ENCODE results near the gene TMEM131.

Gene TMEM131

DNA sequence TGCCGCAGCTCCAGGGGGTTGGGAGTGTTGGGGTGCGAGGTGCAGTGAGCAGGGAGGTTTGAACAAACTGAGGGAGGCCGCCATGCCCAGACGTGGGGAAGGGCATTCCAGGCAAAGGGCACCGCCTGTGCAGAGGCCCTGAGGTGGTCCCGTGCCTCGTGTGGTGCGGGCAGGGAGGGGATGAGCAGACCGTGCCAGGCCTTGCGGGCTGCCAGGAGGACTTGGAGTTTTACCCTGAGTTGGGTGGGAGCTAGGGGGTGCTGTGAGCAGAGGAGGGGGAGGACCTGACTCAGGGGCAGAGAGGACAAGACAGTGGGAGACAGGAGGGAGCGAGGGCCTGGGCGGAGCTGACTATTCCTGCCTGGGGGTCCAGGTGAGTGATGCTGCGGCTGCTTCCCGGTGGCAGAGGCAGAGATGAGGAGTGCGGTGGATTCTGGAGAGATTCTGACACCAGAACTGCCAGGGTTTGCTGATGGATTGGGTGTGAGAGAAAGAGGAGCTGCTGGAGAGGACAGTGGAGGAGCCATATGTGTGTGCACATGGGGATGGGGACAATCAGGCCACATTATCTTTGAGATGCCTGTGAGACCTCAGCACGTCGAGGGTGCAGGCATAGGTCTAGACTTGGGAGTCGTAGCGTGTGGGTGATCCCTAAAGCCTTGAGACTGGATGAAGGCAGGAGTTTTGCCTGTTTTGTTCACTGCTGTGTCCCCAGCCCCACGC is 259.0 kb downstream of the TMEM131 start:
- H3K27me3 ChIP-seq (ENCODE audit: control insufficient read depth in 1 of 2, insufficient read depth in 1 of 2, low read length in 2 of 2), result peaks cover 0 to 20% of the 10 kb centered on the region in 2 experiments
- H3K4me3 ChIP-seq (ENCODE audit: insufficient read depth in 1 of 2, low read depth in 1 of 2, low read length in 2 of 2), result no peak overlapping the region
- no peak overlapping the region for H3K4ac ChIP-seq (ENCODE audit: low read depth in 1 of 2, low read length in 2 of 2)
- H3K36me3 ChIP-seq (ENCODE audit: control insufficient read depth in 1 of 2, insufficient read depth in 2 of 2, low read depth in 1 of 2, low read length in 2 of 2), result no peaks in the 10 kb centered on the region
- H2BK12ac ChIP-seq (ENCODE audit: low read length in 2 of 2), result no peak overlapping the region
- H2AFZ ChIP-seq (ENCODE audit: low read depth, low read length), result no peak overlapping the region
- H3K23ac ChIP-seq (ENCODE audit: low read length in 2 of 2), result peak overlapping the region in 1 of 2 experiments; percentile 40
- no peak overlapping the region for H2BK15ac ChIP-seq (ENCODE audit: low read depth, poor library complexity, severe bottlenecking)
- no peak overlapping the region for H3K4me2 ChIP-seq (ENCODE audit: low read length, poor library complexity, severe bottlenecking)
- DNase-seq, result no peak
- H3K9ac ChIP-seq (ENCODE audit: low read length), result no peak overlapping the region
- H4K8ac ChIP-seq (ENCODE audit: low read length), result no peak overlapping the region
- no peak overlapping the region for H3K27ac ChIP-seq (ENCODE audit: low read length, poor library complexity, severe bottlenecking)
- no peak overlapping the region for H3K18ac ChIP-seq (ENCODE audit: low read depth in 1 of 2, low read length in 2 of 2)
- H2AK5ac ChIP-seq (ENCODE audit: low read length, severe bottlenecking), result no peak overlapping the region
- 88% methylated on average over 20 of the region's 20 CpGs for WGBS
- no peaks in the 10 kb centered on the region for H3K79me1 ChIP-seq (replicated peaks; ENCODE audit: low read length, poor library complexity, severe bottlenecking)
- H2BK5ac ChIP-seq (ENCODE audit: low read depth, low read length, poor library complexity, severe bottlenecking), result no peak overlapping the region
- H3K9me3 ChIP-seq (ENCODE audit: control insufficient read depth, low read length), result no peaks in the 10 kb centered on the region
- no peaks in the 10 kb centered on the region for H3K4me1 ChIP-seq (ENCODE audit: control insufficient read depth, insufficient read depth, low read depth, low read length)
- H2BK120ac ChIP-seq (ENCODE audit: low read depth, low read length), result no peak overlapping the region
- H3K14ac ChIP-seq (ENCODE audit: low read length in 2 of 2), result no peak overlapping the region
- H4K91ac ChIP-seq (ENCODE audit: low read length), result peak overlapping the region; percentile 5

DNA sequence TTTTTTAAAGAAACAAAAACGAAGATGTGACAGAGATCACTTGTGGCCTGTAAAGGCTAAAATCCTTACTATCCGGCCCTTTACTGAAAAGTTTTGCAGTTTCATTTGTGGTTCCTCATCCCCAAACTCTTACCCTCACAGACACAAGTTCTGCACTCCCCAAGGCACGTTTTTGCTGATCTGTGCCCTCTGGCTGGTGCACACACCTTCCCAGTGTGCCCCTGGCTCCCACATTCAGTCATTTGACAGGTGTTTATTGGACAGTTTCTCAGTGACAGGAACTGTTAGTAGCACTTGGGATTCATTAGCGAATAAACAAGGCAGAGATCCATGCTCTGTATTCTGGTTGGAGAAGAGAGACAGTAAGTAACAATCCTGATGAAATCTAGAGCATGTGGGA is 259.6 kb downstream of the TMEM131 start:
- no peak for DNase-seq
- H3K14ac ChIP-seq (ENCODE audit: low read length in 2 of 2), result no peak overlapping the region
- H3K4me2 ChIP-seq (ENCODE audit: low read length, poor library complexity, severe bottlenecking), result no peak overlapping the region
- H2AK5ac ChIP-seq (ENCODE audit: low read length, severe bottlenecking), result no peak overlapping the region
- no peak overlapping the region for H3K4ac ChIP-seq (ENCODE audit: low read depth in 1 of 2, low read length in 2 of 2)
- H4K91ac ChIP-seq (ENCODE audit: low read length), result no peak overlapping the region
- no peak overlapping the region for H2BK12ac ChIP-seq (ENCODE audit: low read length in 2 of 2)
- H3K18ac ChIP-seq (ENCODE audit: low read depth in 1 of 2, low read length in 2 of 2), result no peak overlapping the region
- H2AFZ ChIP-seq (ENCODE audit: low read depth, low read length), result no peak overlapping the region
- no peaks in the 10 kb centered on the region for H3K9me3 ChIP-seq (ENCODE audit: control insufficient read depth, low read length)
- H3K9ac ChIP-seq (ENCODE audit: low read length), result no peak overlapping the region
- no peak overlapping the region for H3K4me3 ChIP-seq (ENCODE audit: insufficient read depth in 1 of 2, low read depth in 1 of 2, low read length in 2 of 2)
- 78% methylated on average over 4 of the region's 4 CpGs for WGBS
- no peaks in the 10 kb centered on the region for H3K36me3 ChIP-seq (ENCODE audit: control insufficient read depth in 1 of 2, insufficient read depth in 2 of 2, low read depth in 1 of 2, low read length in 2 of 2)
- H3K27me3 ChIP-seq (ENCODE audit: control insufficient read depth in 1 of 2, insufficient read depth in 1 of 2, low read length in 2 of 2), result peaks cover 0 to 20% of the 10 kb centered on the region in 2 experiments
- H3K79me1 ChIP-seq (replicated peaks; ENCODE audit: low read length, poor library complexity, severe bottlenecking), result no peaks in the 10 kb centered on the region
- no peak overlapping the region for H3K23ac ChIP-seq (ENCODE audit: low read length in 2 of 2)
- H4K8ac ChIP-seq (ENCODE audit: low read length), result no peak overlapping the region
- H2BK120ac ChIP-seq (ENCODE audit: low read depth, low read length), result no peak overlapping the region
- H2BK15ac ChIP-seq (ENCODE audit: low read depth, poor library complexity, severe bottlenecking), result no peak overlapping the region
- no peak overlapping the region for H3K27ac ChIP-seq (ENCODE audit: low read length, poor library complexity, severe bottlenecking)
- H2BK5ac ChIP-seq (ENCODE audit: low read depth, low read length, poor library complexity, severe bottlenecking), result no peak overlapping the region
- H3K4me1 ChIP-seq (ENCODE audit: control insufficient read depth, insufficient read depth, low read depth, low read length), result no peaks in the 10 kb centered on the region

DNA sequence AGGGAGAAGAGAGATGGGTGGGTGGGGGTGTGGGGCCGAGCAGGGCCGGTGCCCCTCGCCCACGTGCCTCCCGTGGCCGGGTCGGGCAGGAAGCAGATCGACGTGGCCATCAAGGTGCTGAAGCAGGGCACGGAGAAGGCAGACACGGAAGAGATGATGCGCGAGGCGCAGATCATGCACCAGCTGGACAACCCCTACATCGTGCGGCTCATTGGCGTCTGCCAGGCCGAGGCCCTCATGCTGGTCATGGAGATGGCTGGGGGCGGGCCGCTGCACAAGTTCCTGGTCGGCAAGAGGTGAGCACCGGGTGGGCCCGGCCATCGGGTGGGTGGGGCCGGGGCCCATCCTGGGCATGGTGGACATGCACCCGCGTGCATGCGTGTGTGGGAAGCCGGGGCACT is 260.6 kb downstream of the TMEM131 start:
- DNase-seq, result no peak
- H2AFZ ChIP-seq (ENCODE audit: low read depth, low read length), result no peak overlapping the region
- no peaks in the 10 kb centered on the region for H3K36me3 ChIP-seq (ENCODE audit: control insufficient read depth in 1 of 2, insufficient read depth in 2 of 2, low read depth in 1 of 2, low read length in 2 of 2)
- no peak overlapping the region for H3K9ac ChIP-seq (ENCODE audit: low read length)
- H2AK5ac ChIP-seq (ENCODE audit: low read length, severe bottlenecking), result no peak overlapping the region
- no peaks in the 10 kb centered on the region for H3K4me1 ChIP-seq (ENCODE audit: control insufficient read depth, insufficient read depth, low read depth, low read length)
- H3K4ac ChIP-seq (ENCODE audit: low read depth in 1 of 2, low read length in 2 of 2), result no peak overlapping the region
- H3K79me1 ChIP-seq (replicated peaks; ENCODE audit: low read length, poor library complexity, severe bottlenecking), result no peaks in the 10 kb centered on the region
- no peak overlapping the region for H2BK15ac ChIP-seq (ENCODE audit: low read depth, poor library complexity, severe bottlenecking)
- H4K8ac ChIP-seq (ENCODE audit: low read length), result no peak overlapping the region
- no peak overlapping the region for H4K91ac ChIP-seq (ENCODE audit: low read length)
- H3K9me3 ChIP-seq (ENCODE audit: control insufficient read depth, low read length), result peaks cover 4% of the 10 kb centered on the region
- no peak overlapping the region for H3K4me2 ChIP-seq (ENCODE audit: low read length, poor library complexity, severe bottlenecking)
- peaks cover 0 to 20% of the 10 kb centered on the region in 2 experiments for H3K27me3 ChIP-seq (ENCODE audit: control insufficient read depth in 1 of 2, insufficient read depth in 1 of 2, low read length in 2 of 2)
- 97% methylated on average over 29 of the region's 29 CpGs for WGBS
- H3K23ac ChIP-seq (ENCODE audit: low read length in 2 of 2), result no peak overlapping the region
- H2BK120ac ChIP-seq (ENCODE audit: low read depth, low read length), result no peak overlapping the region
- H2BK12ac ChIP-seq (ENCODE audit: low read length in 2 of 2), result no peak overlapping the region
- no peak overlapping the region for H3K14ac ChIP-seq (ENCODE audit: low read length in 2 of 2)
- no peak overlapping the region for H2BK5ac ChIP-seq (ENCODE audit: low read depth, low read length, poor library complexity, severe bottlenecking)
- H3K27ac ChIP-seq (ENCODE audit: low read length, poor library complexity, severe bottlenecking), result no peak overlapping the region
- H3K18ac ChIP-seq (ENCODE audit: low read depth in 1 of 2, low read length in 2 of 2), result no peak overlapping the region
- H3K4me3 ChIP-seq (ENCODE audit: insufficient read depth in 1 of 2, low read depth in 1 of 2, low read length in 2 of 2), result no peak overlapping the region

DNA sequence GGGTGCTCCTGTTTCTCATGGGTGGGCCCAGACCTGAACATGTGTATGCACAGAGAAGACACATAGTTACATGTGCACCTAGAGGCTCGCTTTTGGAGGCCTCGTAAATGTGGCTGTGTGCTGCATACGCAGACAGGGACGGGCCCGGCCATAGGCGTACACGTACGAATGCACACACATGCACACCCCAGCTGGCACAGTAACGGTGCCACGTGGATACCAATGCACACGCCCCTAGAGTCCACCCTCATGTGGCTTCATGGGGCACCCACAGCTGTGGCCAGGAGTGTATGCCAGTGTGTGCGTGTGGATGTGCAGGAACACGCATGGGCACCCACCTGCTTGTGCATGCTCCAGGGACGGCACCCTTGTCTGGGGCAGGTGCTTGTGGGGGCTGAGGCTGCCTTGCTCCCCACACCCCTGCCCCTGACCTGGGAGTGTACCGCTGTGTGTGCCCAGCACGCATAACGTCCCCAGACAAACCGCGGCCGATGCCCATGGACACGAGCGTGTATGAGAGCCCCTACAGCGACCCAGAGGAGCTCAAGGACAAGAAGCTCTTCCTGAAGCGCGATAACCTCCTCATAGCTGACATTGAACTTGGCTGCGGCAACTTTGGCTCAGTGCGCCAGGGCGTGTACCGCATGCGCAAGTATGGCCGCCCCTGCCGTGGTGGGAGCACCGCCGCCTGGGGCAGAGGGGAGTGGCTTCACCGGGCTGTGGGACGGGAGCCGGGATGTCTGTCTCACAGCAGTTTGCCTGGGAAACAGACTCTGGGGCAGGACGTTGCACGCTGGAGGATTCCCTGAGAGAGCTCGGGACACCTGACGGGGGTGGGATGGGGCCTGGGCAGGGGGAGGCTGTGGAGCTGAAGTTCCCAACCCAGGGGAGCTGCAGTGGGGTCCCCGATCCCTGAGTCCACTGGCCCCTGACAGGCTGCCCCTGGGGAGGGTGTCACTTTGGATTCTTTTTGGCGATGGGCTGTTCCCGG is 261.4 kb downstream of the TMEM131 start:
- H3K4ac ChIP-seq (ENCODE audit: low read depth in 1 of 2, low read length in 2 of 2), result no peak overlapping the region
- H3K23ac ChIP-seq (ENCODE audit: low read length in 2 of 2), result no peak overlapping the region
- no peaks in the 10 kb centered on the region for H3K36me3 ChIP-seq (ENCODE audit: control insufficient read depth in 1 of 2, insufficient read depth in 2 of 2, low read depth in 1 of 2, low read length in 2 of 2)
- no peak overlapping the region for H3K18ac ChIP-seq (ENCODE audit: low read depth in 1 of 2, low read length in 2 of 2)
- no peak overlapping the region for H3K4me3 ChIP-seq (ENCODE audit: insufficient read depth in 1 of 2, low read depth in 1 of 2, low read length in 2 of 2)
- 94% methylated on average over 44 of the region's 44 CpGs for WGBS
- no peak overlapping the region for H2BK12ac ChIP-seq (ENCODE audit: low read length in 2 of 2)
- DNase-seq, result no peak
- no peak overlapping the region for H4K91ac ChIP-seq (ENCODE audit: low read length)
- no peak overlapping the region for H3K9ac ChIP-seq (ENCODE audit: low read length)
- peak overlapping the region; percentile 42 for H4K8ac ChIP-seq (ENCODE audit: low read length)
- no peak overlapping the region for H2AK5ac ChIP-seq (ENCODE audit: low read length, severe bottlenecking)
- no peak overlapping the region for H2AFZ ChIP-seq (ENCODE audit: low read depth, low read length)
- H2BK15ac ChIP-seq (ENCODE audit: low read depth, poor library complexity, severe bottlenecking), result no peak overlapping the region
- H3K14ac ChIP-seq (ENCODE audit: low read length in 2 of 2), result no peak overlapping the region
- H3K27ac ChIP-seq (ENCODE audit: low read length, poor library complexity, severe bottlenecking), result no peak overlapping the region
- H3K4me2 ChIP-seq (ENCODE audit: low read length, poor library complexity, severe bottlenecking), result no peak overlapping the region
- H3K9me3 ChIP-seq (ENCODE audit: control insufficient read depth, low read length), result peaks cover 11% of the 10 kb centered on the region
- H2BK5ac ChIP-seq (ENCODE audit: low read depth, low read length, poor library complexity, severe bottlenecking), result no peak overlapping the region
- no peaks in the 10 kb centered on the region for H3K4me1 ChIP-seq (ENCODE audit: control insufficient read depth, insufficient read depth, low read depth, low read length)
- H2BK120ac ChIP-seq (ENCODE audit: low read depth, low read length), result no peak overlapping the region
- H3K27me3 ChIP-seq (ENCODE audit: control insufficient read depth in 1 of 2, insufficient read depth in 1 of 2, low read length in 2 of 2), result peaks cover 0 to 20% of the 10 kb centered on the region in 2 experiments
- H3K79me1 ChIP-seq (replicated peaks; ENCODE audit: low read length, poor library complexity, severe bottlenecking), result no peaks in the 10 kb centered on the region
